Activated naive CD4-positive, alpha-beta T cell treated with anti-CD3 and anti-CD28 coated beads for 36 hours (primary cell): ENCODE results near the gene EPS15. TPM values are rescaled to one million over a fixed set of nuclear protein-coding genes. Genes with fewer than 3 reads are reported as not detected.
A peak's percentile ranks its signal among the peaks of the same experiment; 100 is the strongest.
"Not testable (repeated sequence)": the region's sequence is repeated elsewhere in the genome, so short reads cannot be mapped to it uniquely, and the experiment has no call there.

Experiments
- CTCF ChIA-PET: fragments of 350-600 bp; sonication (Branson Sonifier 250); formaldehyde crosslinking; loops from one replicate; lab custom pipeline; 2021; ENCODE audit warnings: antibody characterized with exemption; lab: Charles Lee
- DNase-seq: peaks from one replicate; pipeline ENCODE4 v3.0.0-alpha.2; 2020
- H3K27ac Mint-ChIP-seq: one replicate; pipeline ENCODE4 v1.8.0; 2021; ENCODE audit warnings: mild to moderate bottlenecking, mixed read lengths
- H3K27me3 Mint-ChIP-seq: one replicate; pipeline ENCODE4 v1.8.0; 2021; ENCODE audit warnings: low read depth, mixed read lengths
- H3K36me3 Mint-ChIP-seq: one replicate; pipeline ENCODE4 v1.8.0; 2021; ENCODE audit warnings: low read depth, mixed read lengths
- H3K4me1 Mint-ChIP-seq: one replicate; pipeline ENCODE4 v1.8.0; 2021; ENCODE audit warnings: low read depth, mixed read lengths
- H3K4me3 Mint-ChIP-seq: one replicate; pipeline ENCODE4 v1.8.0; 2021; ENCODE audit warnings: mild to moderate bottlenecking, moderate library complexity, mixed read lengths
- H3K9me3 Mint-ChIP-seq: one replicate; pipeline ENCODE4 v1.8.0; 2021; ENCODE audit warnings: mixed read lengths
- intact Hi-C: fragments of 100-400 bp; cut with micrococcal nuclease; formaldehyde crosslinking; loops from one replicate; pipeline ENCODE4 v1.15.1; 2023
- total RNA-seq, 2 experiments: library from RNA; stranded (reverse); gene quantifications; one replicate each; pipeline ENCODE4 v1.2.3, GENCODE V29; 2021

EPS15 gene
- 10 to 100 TPM; 56.0 to 57.0 TPM for total RNA-seq

- H3K27ac Mint-ChIP-seq: peak within 1 kb of the TSS; percentile 84
- CTCF ChIA-PET: interaction anchor here (1.2 to 1.3 kb wide), 2 partner anchors 10 to 22 kb away, joined by 3 read pairs; no protein-coding TSS in a partner anchor
- no peaks in the 10 kb centered on the region for H3K9me3 Mint-ChIP-seq
- peak; percentile 89 for DNase-seq
- H3K36me3 Mint-ChIP-seq: peaks cover 5% of the 10 kb centered on the region
- no peaks in the 10 kb centered on the region for H3K27me3 Mint-ChIP-seq
- intact Hi-C loops: loop anchor here (1.0 to 5.0 kb wide), 8 partner anchors 13 to 848 kb away; partner anchors contain the start of genes CC2D1B, NRDC and RNF11
- H3K4me1 Mint-ChIP-seq: peaks cover 47% of the 10 kb centered on the region
- H3K4me3 Mint-ChIP-seq: peak within 1 kb of the TSS; percentile 87
Measured at GRCh38 chr1:51519048-51519864, at the start of gene EPS15. Gene EPS15 (minus strand): TSS chr1:51519266. CDS start chr1:51519231, 35 bp downstream.

- Mint-ChIP-seq H3K27me3 (no peaks in the 10 kb centered on the region), H3K4me1 (peaks cover 40% of the 10 kb centered on the region), H3K27ac (peak overlapping the region; percentile 91), H3K36me3 (no peaks in the 10 kb centered on the region), H3K4me3 (no peak overlapping the region), H3K9me3 (no peaks in the 10 kb centered on the region)
- CTCF ChIA-PET: interaction anchor here (0.7 to 1.5 kb wide), 2 partner anchors 34 to 201 kb away, joined by 3 read pairs; no protein-coding TSS in a partner anchor
- DNase-seq: no peak
- intact Hi-C loops: loop anchor here (2.0 kb wide), 1 partner anchor 200 kb away; no protein-coding TSS in a partner anchor
Measured at GRCh38 chr1:51568231-51568935, 49.3 kb upstream of the EPS15 start.

GRCh38 chr1:51567653-51568052 lies 48.6 kb upstream of the EPS15 start:
- no peaks in the 10 kb centered on the region for H3K9me3 Mint-ChIP-seq
- CTCF ChIA-PET: no interaction called here
- H3K4me1 Mint-ChIP-seq: peaks cover 40% of the 10 kb centered on the region
- DNase-seq: no peak
- no peak overlapping the region for H3K27ac Mint-ChIP-seq
- H3K4me3 Mint-ChIP-seq: no peak overlapping the region
- no peaks in the 10 kb centered on the region for H3K36me3 Mint-ChIP-seq
- no peaks in the 10 kb centered on the region for H3K27me3 Mint-ChIP-seq
- intact Hi-C loops: loop anchor here (2.0 kb wide), 1 partner anchor 201 kb away; no protein-coding TSS in a partner anchor

- Mint-ChIP-seq H3K4me3 (no peak overlapping the region), H3K27me3 (no peaks in the 10 kb centered on the region), H3K27ac (no peak overlapping the region), H3K9me3 (no peaks in the 10 kb centered on the region), H3K4me1 (peaks cover 40% of the 10 kb centered on the region), H3K36me3 (no peaks in the 10 kb centered on the region)
- CTCF ChIA-PET: interaction anchor here (0.5 to 0.6 kb wide), 2 partner anchors 14 to 201 kb away, joined by 3 read pairs; no protein-coding TSS in a partner anchor
- no peak for DNase-seq
- intact Hi-C loops: no loop called here
Measured at GRCh38 chr1:51566260-51566659, 47.2 kb upstream of the EPS15 start.

GRCh38 chr1:51565009-51565408 lies 45.9 kb upstream of the EPS15 start:
- Mint-ChIP-seq H3K9me3 (no peaks in the 10 kb centered on the region), H3K27ac (no peak overlapping the region), H3K27me3 (no peaks in the 10 kb centered on the region), H3K36me3 (no peaks in the 10 kb centered on the region), H3K4me1 (peaks cover 29% of the 10 kb centered on the region), H3K4me3 (no peak overlapping the region)
- CTCF ChIA-PET: no interaction called here
- intact Hi-C loops: no loop called here
- DNase-seq: no peak

- DNase-seq: peak; percentile 30
- intact Hi-C loops: no loop called here
- Mint-ChIP-seq H3K36me3 (no peaks in the 10 kb centered on the region), H3K27me3 (no peaks in the 10 kb centered on the region), H3K4me3 (no peak overlapping the region), H3K27ac (no peak overlapping the region), H3K4me1 (peaks cover 20% of the 10 kb centered on the region), H3K9me3 (no peaks in the 10 kb centered on the region)
- CTCF ChIA-PET: no interaction called here
Measured at GRCh38 chr1:51564124-51564523, 45.1 kb upstream of the EPS15 start.

GRCh38 chr1:51561702-51562101 lies 42.6 kb upstream of the EPS15 start:
- Mint-ChIP-seq H3K36me3 (no peaks in the 10 kb centered on the region), H3K27me3 (no peaks in the 10 kb centered on the region)

GRCh38 chr1:51560895-51561294 lies 41.8 kb upstream of the EPS15 start:
- CTCF ChIA-PET, H3K27me3 Mint-ChIP-seq, H3K4me3 Mint-ChIP-seq, intact Hi-C loops, H3K4me1 Mint-ChIP-seq, H3K9me3 Mint-ChIP-seq, DNase-seq, H3K27ac Mint-ChIP-seq, H3K36me3 Mint-ChIP-seq: not testable (repeated sequence)

More at GRCh38 chr1:51561702-51562101, 42.6 kb upstream of the EPS15 start:
- Mint-ChIP-seq H3K27ac (no peak overlapping the region), H3K9me3 (no peaks in the 10 kb centered on the region), H3K4me3 (no peak overlapping the region), H3K4me1 (peaks cover 8% of the 10 kb centered on the region)
- intact Hi-C loops: no loop called here
- DNase-seq: no peak
- CTCF ChIA-PET: interaction anchor here (0.6 to 1.2 kb wide), 2 partner anchors 12 to 27 kb away, joined by 3 read pairs; no protein-coding TSS in a partner anchor

GRCh38 chr1:51560034-51560433 lies 41.0 kb upstream of the EPS15 start:
- H3K4me3 Mint-ChIP-seq: no peak overlapping the region
- no peaks in the 10 kb centered on the region for H3K9me3 Mint-ChIP-seq
- H3K36me3 Mint-ChIP-seq: no peaks in the 10 kb centered on the region
- H3K27me3 Mint-ChIP-seq: no peaks in the 10 kb centered on the region
- CTCF ChIA-PET: interaction anchor here (0.7 kb wide), 1 partner anchor 57 kb away, joined by 4 read pairs; no protein-coding TSS in a partner anchor
- peaks cover 8% of the 10 kb centered on the region for H3K4me1 Mint-ChIP-seq
- no peak for DNase-seq
- intact Hi-C loops: no loop called here
- H3K27ac Mint-ChIP-seq: no peak overlapping the region

GRCh38 chr1:51559501-51559900 lies 40.4 kb upstream of the EPS15 start:
- Mint-ChIP-seq H3K4me1 (peaks cover 8% of the 10 kb centered on the region), H3K9me3 (no peaks in the 10 kb centered on the region), H3K36me3 (no peaks in the 10 kb centered on the region), H3K27ac (no peak overlapping the region), H3K27me3 (no peaks in the 10 kb centered on the region), H3K4me3 (no peak overlapping the region)
- intact Hi-C loops: no loop called here
- CTCF ChIA-PET: interaction anchor here (0.7 kb wide), 1 partner anchor 58 kb away, joined by 4 read pairs; no protein-coding TSS in a partner anchor
- no peak for DNase-seq

- DNase-seq: no peak
- Mint-ChIP-seq H3K4me3 (no peak overlapping the region), H3K27ac (no peak overlapping the region), H3K36me3 (no peaks in the 10 kb centered on the region), H3K27me3 (no peaks in the 10 kb centered on the region), H3K9me3 (no peaks in the 10 kb centered on the region), H3K4me1 (peaks cover 4% of the 10 kb centered on the region)
- CTCF ChIA-PET: no interaction called here
- intact Hi-C loops: no loop called here
Measured at GRCh38 chr1:51559064-51559500, 40.0 kb upstream of the EPS15 start.

GRCh38 chr1:51558375-51558924 lies 39.4 kb upstream of the EPS15 start:
- H3K27ac Mint-ChIP-seq: no peak overlapping the region
- DNase-seq: no peak

More at GRCh38 chr1:51558375-51558924, 39.4 kb upstream of the EPS15 start:
- Mint-ChIP-seq H3K36me3 (no peaks in the 10 kb centered on the region), H3K9me3 (no peaks in the 10 kb centered on the region), H3K4me1 (no peaks in the 10 kb centered on the region), H3K27me3 (no peaks in the 10 kb centered on the region), H3K4me3 (no peak overlapping the region)
- CTCF ChIA-PET: no interaction called here
- intact Hi-C loops: no loop called here
